GM13976 (cell line): ENCODE results near the gene TLR2.

Experiments
- DNase-seq: peaks from one replicate; pipeline ENCODE4 v3.0.0; 2012; ENCODE audit warnings: low spot score
- CTCF ChIP-seq: IDR thresholded peaks from 2 replicates; pipeline ENCODE4 v1.5.1; 2012; ENCODE audit warnings: borderline replicate concordance, mild to moderate bottlenecking; ENCODE audit not compliant: insufficient read depth; ENCODE audit errors: extremely low read depth, missing control alignments, control extremely low read depth
- in situ Hi-C: fragments of 300-500 bp; cut with MboI; formaldehyde crosslinking; loops from one replicate; pipeline ENCODE4 v1.12.0; 2022; ENCODE audit warnings: low sequenced_read_pairs, mixed read lengths, inconsistent platforms; ENCODE audit not compliant: unreplicated experiment

The TLR2 gene

DNA sequence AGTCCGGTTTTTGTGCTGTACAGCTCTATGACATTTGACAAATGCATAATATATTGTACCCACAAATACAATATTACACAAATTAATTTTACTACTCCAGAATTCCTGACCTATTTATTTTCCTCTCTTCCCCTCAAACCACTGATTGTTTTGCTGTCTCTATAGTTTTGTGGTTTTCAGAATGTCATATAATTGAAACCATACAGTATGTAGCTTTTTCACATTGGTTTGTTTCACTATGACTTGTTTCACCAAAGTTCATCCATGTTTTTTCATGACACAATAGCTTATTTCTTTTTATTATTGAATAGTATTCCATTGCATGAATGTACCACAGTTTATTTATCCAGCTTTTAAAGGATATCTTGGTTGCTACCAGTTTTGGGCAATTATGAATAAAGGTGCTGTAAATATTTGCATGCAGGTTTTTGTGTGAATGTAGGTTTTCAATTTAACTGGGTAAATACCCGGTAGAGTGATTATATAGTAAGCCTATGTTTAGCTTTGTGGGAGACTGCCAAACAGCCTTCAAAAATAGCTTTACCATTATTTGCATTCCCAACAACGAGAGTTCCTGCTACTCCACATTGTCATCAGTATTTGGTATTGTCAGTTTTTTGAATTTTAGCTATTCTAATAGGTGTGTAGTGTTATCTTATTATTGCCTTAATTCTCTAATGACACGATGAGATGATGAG is 49.8 kb downstream of the TLR2 start:
- in situ Hi-C loops = no loop called here
- DNase-seq = no peak
- no peak for TF ChIP-seq CTCF

- DNase-seq = no peak
- no peak for TF ChIP-seq CTCF
- in situ Hi-C loops = no loop called here
These were observed 51.9 kb downstream of the TLR2 start for GRCh38 chr4:153735906-153736461.

DNA sequence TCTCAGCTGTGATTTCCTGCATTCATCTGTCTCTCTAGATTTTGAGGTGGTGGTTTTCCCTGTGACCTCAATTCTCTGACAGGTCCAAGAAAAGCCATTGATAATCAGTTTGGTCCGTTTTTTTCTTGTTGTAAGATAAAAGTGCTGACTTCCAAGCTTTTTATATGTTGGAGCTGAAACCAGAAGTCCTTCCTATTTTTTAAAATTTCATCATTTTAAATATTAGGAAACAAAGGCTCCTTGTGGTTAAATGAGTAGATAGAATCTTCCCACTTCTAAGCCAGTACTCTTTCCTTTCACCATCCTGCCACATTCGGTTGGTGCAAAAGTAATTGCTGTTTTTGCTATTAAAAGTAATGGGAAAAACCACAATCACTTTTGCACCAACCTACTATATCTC is 57.5 kb downstream of the TLR2 start:
- TF ChIP-seq CTCF = no peak
- no peak for DNase-seq
- in situ Hi-C loops = no loop called here

- in situ Hi-C loops = no loop called here
- TF ChIP-seq CTCF = no peak
These were observed 61.6 kb downstream of the TLR2 start for GRCh38 chr4:153745651-153746050.

GRCh38 chr4:153747406-153747955 is 63.4 kb downstream of the TLR2 start:
- TF ChIP-seq CTCF = no peak
- in situ Hi-C loops = no loop called here
- DNase-seq = no peak

More at GRCh38 chr4:153745651-153746050, 61.6 kb downstream of the TLR2 start:
- no peak for DNase-seq

DNA sequence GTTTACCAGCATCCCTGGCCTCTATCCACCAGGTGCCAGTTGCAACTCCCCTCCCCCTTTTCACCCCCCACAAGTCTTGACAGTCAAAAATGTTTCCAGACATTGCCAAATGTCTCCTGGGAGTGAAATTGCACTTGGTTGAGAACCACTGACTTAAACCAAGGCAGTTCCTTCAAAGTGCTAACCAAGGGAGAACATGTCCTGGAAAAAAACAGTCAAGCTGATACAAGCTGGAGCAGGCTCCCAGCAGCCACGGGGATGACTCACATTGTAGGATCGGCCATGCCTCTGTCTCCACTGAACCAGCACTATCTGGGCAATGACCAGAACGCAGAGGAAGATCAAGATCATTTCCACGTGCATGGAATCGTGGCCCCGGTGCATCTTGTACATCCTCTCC is 64.3 kb downstream of the TLR2 start:
- DNase-seq = no peak
- no peak for TF ChIP-seq CTCF
- in situ Hi-C loops = no loop called here
